CD4-positive, alpha-beta T cell treated with Interleukin-1 beta for 1 hour (primary cell): Measurements from ENCODE around the gene ABHD12.
"Not testable (repeated sequence)": the region's sequence is repeated elsewhere in the genome, so short reads cannot be mapped to it uniquely, and the experiment has no call there.

Experiments
- DNase-seq, 2 donors: peaks; one replicate each; pipeline ENCODE4 v3.0.0-alpha.2; 2020 to 2022

The ABHD12 gene

GRCh38 chr20:25320035-25320800 lies 70.4 kb downstream of the ABHD12 start:
- no peak for DNase-seq

- DNase-seq, result no peak
These were observed 71.2 kb downstream of the ABHD12 start for GRCh38 chr20:25319241-25320034.

GRCh38 chr20:25318471-25319240 lies 72.0 kb downstream of the ABHD12 start:
- DNase-seq, result peak in 1 of 2 donors; percentile 34

- DNase-seq, result no peak
These were observed 73.1 kb downstream of the ABHD12 start for GRCh38 chr20:25317351-25318075.

GRCh38 chr20:25316506-25317190 lies 74.0 kb downstream of the ABHD12 start:
- no peak for DNase-seq

- DNase-seq, result no peak
These were observed 75.0 kb downstream of the ABHD12 start for GRCh38 chr20:25315418-25316210.

GRCh38 chr20:25314497-25315417 lies 75.9 kb downstream of the ABHD12 start:
- no peak for DNase-seq

GRCh38 chr20:25313593-25313992 lies 77.0 kb downstream of the ABHD12 start:
- no peak for DNase-seq

- not testable (repeated sequence) for DNase-seq
These were observed 77.9 kb downstream of the ABHD12 start for GRCh38 chr20:25312716-25313115.

- no peak for DNase-seq
These were observed 79.5 kb downstream of the ABHD12 start for GRCh38 chr20:25310921-25311728.

GRCh38 chr20:25310268-25310920 lies 80.2 kb downstream of the ABHD12 start:
- peak; percentile 43 to 52 for DNase-seq

GRCh38 chr20:25309395-25310267 lies 81.0 kb downstream of the ABHD12 start:
- DNase-seq, result peak in 1 of 2 donors; percentile 10

- DNase-seq, result no peak
These were observed 81.8 kb downstream of the ABHD12 start for GRCh38 chr20:25308671-25309394.

- no peak for DNase-seq
These were observed 82.5 kb downstream of the ABHD12 start for GRCh38 chr20:25308083-25308491.

- DNase-seq, result no peak
These were observed 83.4 kb downstream of the ABHD12 start for GRCh38 chr20:25306991-25307903.
